Frontal cortex (tissue), 4 donors: Measurements from ENCODE around the gene ZDHHC8. TPM values are rescaled to one million over a fixed set of nuclear protein-coding genes. Genes with fewer than 3 reads are reported as not detected.

Experiments used
- DNase-seq, 2 donors: peaks; one replicate each; pipeline ENCODE4 v3.0.0; 2012; ENCODE audit warnings: low spot score in 2 of 2
- FAIRE-seq: peaks from 2 replicates; lab custom pipeline; 2012; peaks lifted over from hg19 to GRCh38; lab: Jason Lieb, UNC
- total RNA-seq: library from RNA; depleted of rRNA; stranded (reverse); fragments of >200 nt; gene quantifications from one replicate; pipeline ENCODE4 v1.2.3, GENCODE V29; 2014
- donor health status: control.
- donor health status: control.
- donor health status: control.

ZDHHC8 gene
- total RNA-seq, 1 donor from 2014 or later: 2.9 TPM

- no peak for FAIRE-seq
- no peak for DNase-seq
Observed at GRCh38 chr22:20095521-20095920, 36.1 kb upstream of the ZDHHC8 start.

DNA sequence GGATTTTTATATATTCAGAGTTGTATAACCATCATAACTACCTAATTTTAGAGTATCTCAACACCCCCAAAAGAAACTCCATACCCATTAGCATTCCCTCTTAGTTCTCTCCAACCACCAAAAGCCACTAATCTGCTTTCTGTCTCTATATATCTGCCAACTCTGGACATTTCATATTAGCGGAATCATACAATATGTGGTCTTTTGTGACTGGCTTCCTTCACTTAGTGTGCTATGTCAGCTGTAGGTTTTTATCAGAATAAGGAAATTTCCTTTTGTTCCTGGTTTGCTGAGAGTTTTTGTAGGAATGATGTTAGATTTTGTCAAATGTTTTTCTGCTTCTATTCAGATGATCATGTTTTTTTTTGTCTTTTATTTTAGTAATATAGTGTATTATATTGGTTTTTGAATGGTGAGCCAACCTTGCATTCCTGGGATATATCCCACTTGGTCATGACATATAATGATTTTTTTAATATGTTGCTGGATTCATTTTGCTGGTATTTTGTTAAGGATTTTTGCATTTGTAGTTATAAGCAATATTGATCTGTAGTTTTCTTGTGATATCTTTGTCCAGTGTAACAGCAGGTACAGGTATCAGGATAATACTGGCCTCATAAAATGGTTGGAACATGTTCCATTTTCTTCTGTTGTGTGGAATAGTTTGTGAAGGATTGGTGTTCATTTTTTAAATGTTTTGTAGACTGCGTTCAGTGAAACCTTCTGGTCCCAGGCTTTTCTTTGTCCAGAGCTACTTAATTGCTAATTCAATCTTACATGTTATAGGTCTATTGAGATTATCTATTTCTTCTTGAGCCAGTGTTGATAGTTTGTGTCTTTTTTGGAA is 34.8 kb upstream of the ZDHHC8 start:
- DNase-seq (no peak), FAIRE-seq (no peak)

DNA sequence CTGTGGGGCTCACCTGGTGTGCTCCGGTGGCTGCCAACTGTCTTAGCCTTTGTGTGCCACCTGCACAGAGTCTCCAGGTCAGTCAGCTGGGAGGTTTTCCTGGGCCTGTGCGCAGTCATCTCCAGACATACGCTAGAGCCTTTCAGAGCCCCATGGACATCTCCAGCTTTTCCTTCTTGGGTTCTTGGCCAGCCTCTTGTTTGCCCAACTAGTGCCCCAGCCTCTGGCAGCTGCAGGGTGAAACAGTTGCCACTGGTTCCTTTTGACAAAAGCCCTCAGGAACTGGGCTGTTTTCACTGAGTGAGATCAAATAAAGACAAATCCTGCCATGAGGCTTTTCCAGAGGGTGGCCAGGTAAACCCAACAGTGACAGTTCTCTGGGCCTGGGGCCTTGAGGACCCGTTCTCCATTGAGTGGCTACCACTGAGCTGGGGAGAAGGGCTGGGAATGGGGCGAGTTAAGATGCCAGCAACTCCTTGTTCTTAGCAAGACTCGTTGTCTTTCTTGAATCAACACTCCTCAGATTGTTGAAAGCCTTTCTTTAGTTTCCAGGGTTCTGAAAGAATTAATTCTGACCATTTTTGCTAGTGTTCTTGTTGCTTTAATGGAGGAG is 32.4 kb upstream of the ZDHHC8 start:
- no peak for FAIRE-seq

DNA sequence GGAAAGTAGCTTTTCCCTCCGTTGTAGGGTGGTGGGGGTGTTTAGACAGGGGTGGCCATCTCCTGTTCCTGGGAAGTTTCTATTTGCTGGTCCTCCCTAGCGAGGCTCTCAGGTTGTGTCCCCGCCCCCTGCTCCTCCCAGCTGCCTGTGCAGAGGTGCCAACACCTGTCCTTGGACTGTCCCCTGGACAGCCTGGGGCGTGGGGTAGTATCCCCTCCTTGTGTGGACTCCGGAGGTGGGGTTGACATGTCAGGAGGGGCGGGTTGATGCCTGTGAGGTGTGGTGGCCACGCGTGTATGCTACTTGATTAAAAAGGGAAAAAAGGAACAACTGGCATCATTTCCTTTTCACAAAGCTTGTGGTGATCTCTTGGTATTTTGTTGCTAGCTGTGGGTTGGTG is 30.0 kb upstream of the ZDHHC8 start:
- FAIRE-seq (no peak), DNase-seq (no peak)

More for the DNA sequence above, 32.4 kb upstream of the ZDHHC8 start:
- DNase-seq: no peak

DNA sequence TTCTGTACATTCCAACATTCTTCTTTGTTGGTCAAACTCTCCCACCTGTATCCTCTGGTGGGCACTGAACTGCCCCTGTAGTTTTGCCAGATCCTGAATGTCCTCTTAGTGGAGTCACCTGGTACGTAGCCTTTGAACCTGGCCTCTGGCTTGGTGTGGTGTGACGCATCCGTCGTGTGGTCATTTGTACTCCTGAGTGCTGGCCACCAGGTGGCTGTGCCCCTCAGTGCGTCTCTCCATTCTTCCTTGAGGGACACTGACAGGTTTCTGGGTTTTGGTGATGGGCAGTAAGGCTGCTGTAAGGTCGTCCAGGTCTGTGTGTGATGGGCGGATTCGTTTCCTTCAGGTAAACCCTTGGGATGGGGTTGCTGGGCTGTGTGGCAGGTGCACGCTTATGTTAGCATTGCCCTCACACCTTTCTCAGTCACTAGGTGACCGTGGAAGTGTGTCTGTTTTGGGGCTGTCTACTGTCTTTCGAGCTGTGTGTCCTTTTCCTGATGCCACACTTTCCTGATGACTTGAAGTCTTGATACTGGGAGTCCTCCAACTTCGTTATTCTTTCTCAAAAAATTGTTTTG is 29.3 kb upstream of the ZDHHC8 start:
- no peak for FAIRE-seq
- DNase-seq: no peak

- FAIRE-seq (no peak), DNase-seq (no peak)
Observed at GRCh38 chr22:20105456-20106204, 26.0 kb upstream of the ZDHHC8 start.

- FAIRE-seq (no peak), DNase-seq (peak in 1 of 2 donors; percentile 51)
Observed at GRCh38 chr22:20106205-20106848, 25.3 kb upstream of the ZDHHC8 start.

DNA sequence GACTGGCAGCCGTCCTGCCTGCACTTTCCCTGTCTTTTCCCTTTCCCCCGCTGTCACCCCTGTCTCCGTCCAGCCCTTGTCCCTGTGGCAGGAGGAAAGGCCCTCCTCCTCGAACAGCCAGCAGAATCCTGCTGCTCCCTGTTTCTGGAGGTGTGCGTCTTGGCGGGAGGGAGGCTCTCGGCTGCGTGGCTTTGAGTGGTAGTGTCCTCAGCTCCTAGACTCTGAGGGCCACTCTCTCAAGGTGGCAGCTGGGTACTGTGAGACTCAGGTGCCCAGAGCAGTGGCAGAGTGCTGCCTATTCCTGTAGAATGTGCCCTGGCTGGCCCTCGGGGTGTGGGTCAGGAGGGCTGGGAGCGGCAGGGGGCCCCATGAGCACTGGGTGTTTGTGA is 24.8 kb upstream of the ZDHHC8 start:
- FAIRE-seq (no peak), DNase-seq (no peak)

DNA sequence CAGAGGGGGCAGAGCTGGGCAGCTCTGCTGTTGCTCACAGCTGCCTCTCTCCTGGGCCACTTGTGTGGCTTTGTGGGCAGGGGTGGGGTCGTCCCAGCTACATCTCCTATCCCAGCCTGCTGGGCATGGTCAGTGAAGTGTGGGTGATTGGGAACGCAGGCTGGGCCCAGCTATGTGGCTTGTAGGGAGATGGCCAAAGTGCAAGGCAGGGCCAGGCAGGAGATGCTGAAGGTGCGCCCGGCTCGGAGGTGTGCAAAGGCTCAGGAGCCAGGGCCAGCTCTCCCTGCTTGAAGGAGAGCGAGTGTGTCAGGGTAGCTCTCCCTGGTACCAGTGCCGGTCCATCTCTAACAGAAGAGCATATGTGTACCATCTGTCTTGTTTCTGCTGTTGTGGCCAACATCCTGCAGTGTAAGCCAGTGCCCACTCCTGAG is 24.1 kb upstream of the ZDHHC8 start:
- no peak for DNase-seq

GRCh38 chr22:20107951-20108756 is 23.4 kb upstream of the ZDHHC8 start:
- no peak for FAIRE-seq
- DNase-seq: no peak

More for the DNA sequence above, 24.1 kb upstream of the ZDHHC8 start:
- no peak for FAIRE-seq

DNA sequence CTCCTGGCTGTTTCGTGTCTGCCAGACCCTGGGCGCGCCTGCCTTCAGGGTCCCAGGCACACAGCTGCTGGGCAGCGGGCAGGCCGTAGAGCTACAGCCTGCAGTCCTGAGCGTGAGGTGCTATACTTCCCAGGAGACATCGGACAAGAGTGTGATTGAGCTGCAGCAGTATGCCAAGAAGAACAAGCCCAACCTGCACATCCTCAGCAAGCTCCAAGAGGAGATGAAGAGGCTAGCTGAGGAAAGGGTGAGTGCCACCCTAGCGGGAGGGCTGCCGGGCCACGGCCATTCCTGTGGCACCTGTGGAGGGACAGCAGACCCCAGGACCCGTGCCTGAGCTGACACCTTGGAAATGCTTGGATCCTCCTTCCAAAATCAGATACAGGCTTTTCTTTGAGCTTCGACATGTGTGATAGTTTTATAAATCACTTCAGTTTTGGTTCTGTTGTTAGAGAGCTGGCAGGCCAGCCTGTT is 22.8 kb upstream of the ZDHHC8 start:
- no peak for FAIRE-seq
- no peak for DNase-seq

GRCh38 chr22:20109411-20110358 is 21.9 kb upstream of the ZDHHC8 start:
- DNase-seq (no peak), FAIRE-seq (no peak)

GRCh38 chr22:20110359-20110985 is 21.1 kb upstream of the ZDHHC8 start:
- FAIRE-seq (no peak), DNase-seq (no peak)

DNA sequence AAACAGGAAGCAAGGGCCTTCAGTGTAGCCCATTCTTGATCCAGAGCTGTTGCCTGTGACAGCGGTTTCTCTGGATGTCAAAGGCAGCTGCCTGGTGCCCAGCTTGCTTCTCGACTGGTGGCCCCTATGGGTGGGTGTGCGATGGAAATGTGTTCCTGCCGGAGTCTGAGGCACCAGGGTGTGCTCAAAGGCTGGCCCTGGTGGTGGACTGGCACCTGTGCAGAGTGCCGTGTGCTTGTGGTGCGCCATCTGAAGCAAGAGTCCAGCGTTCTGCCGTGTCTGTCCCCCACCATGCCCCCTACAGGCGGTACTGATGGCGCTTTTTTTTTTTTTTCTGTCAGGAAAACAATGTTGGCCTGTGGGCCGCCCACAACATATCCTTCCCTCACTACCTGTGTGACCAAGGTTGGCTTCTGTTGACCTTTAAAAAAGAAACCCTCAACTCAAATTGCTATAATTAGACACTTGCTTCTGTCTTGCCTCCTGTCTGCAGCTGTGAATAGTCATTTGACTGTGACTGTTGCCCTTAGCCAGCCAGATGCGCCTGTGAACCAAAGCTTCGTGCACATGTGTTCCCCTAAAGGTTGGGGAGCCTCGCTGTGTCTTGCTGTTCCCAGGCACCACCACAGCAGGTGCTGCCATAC is 20.4 kb upstream of the ZDHHC8 start:
- no peak for DNase-seq
- no peak for FAIRE-seq

DNA sequence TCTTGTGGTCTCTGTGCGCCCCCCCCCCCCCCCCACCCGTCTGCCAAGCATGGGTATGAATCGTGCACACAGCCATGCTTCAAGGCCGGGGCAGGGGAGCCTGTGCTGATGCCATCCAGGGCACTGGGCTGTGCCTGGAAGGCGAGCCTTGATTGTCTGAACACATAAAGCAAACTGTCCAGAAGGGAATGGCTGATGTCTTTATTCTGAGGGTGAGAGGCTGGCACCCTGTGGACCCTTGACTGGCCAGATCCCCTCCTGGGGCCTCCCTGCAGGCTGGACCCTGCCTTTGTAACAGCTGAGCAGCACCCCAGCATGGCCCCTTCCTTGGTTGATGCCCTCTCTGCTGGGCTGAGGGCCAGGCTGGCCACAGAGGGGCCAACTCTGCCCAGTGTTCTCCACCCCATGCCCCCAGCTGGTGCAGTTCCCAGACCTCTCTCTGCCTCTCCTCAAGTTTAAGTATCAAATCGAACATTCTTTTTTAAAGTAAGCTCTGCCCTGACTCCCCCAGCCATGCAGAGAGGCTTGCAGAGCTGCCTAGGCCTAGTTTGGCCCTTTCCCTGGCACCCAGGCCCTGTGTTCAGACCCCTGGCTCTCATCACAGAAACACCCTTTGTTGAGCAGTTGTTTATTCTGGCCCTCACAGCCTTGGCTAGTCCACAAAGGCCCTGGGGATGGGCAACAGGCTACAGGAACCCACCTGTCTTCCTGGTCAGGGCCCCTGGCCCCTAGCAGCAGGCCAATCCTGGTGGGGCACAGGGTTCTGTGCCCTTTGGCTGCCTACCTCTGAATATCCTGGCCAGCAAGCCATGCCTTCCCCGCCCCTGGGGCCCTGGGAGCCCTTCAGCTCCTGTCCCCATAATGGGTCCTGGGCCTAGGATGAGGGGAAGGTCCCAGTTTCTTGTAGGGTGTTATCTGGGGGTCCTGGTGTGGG is 19.6 kb upstream of the ZDHHC8 start:
- DNase-seq: no peak
- no peak for FAIRE-seq
